Hepatic stellate cell (primary cell): ENCODE data around the gene SLC22A5.
A peak's percentile ranks its signal among the peaks of the same experiment; 100 is the strongest.
"Not testable (repeated sequence)": the region's sequence is repeated elsewhere in the genome, so short reads cannot be mapped to it uniquely, and the experiment has no call there.

Experiments used
- DNase-seq: peaks from one replicate; pipeline ENCODE4 v3.0.0; 2011; ENCODE audit warnings: low spot score

SLC22A5 gene

DNA sequence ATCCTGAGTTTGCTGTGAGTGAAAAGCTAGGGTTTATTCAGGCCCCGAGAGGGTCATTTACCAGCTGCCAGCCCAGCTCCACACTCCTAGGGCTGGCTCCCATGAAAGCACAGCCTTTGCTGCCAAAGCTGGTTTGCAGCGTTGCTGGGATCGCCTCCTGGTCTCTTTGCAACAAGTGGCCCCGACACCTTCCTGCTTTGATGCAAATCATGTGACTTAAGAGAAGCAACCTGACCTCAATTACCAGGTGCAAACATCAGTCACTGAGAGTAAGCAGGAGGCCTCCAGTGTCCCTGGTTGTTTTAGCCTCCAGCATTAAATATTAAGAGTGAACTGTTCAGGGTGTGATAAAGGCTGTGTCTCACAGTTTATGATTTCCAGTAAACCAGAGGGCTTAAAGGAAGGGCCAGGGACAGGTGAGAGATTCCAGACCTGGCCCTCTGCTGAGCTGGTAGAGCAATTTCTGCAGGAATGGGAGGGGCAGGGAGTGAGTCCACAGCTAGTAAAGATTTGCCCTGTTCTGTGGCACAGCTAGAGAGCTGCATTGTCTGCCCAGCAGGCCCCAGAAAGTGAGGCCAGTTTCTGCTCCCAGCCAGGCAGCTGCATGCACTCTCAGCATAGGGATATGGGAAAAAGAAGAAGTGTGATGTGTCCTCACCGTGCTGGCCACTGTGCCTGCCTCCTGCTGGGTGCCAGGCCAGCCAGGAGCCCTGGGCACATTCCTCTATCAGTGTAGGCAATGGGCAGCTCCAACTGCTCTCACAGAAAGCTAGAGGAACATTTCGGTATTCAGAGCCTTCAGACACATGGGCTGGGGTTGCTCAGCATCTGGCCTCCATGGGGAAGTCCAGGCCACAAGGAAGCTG lies 58.0 kb downstream of the SLC22A5 start:
- DNase-seq, result no peak

DNA sequence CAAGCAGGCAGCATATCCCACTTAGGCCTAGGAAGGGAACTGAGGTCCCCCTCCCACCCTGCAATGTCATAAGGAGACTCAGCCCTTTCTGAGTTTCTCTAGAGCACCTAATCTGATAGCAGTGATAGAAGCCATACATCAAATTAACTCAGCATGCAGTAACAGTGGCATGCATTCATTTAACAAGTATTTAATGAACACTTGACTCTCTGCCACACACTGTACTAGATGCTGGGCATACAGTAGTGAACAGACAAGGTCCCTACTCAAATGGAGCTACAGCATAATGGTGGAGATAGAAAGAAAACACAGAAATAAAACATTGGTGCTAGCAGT lies 58.6 kb downstream of the SLC22A5 start:
- DNase-seq, result no peak

DNA sequence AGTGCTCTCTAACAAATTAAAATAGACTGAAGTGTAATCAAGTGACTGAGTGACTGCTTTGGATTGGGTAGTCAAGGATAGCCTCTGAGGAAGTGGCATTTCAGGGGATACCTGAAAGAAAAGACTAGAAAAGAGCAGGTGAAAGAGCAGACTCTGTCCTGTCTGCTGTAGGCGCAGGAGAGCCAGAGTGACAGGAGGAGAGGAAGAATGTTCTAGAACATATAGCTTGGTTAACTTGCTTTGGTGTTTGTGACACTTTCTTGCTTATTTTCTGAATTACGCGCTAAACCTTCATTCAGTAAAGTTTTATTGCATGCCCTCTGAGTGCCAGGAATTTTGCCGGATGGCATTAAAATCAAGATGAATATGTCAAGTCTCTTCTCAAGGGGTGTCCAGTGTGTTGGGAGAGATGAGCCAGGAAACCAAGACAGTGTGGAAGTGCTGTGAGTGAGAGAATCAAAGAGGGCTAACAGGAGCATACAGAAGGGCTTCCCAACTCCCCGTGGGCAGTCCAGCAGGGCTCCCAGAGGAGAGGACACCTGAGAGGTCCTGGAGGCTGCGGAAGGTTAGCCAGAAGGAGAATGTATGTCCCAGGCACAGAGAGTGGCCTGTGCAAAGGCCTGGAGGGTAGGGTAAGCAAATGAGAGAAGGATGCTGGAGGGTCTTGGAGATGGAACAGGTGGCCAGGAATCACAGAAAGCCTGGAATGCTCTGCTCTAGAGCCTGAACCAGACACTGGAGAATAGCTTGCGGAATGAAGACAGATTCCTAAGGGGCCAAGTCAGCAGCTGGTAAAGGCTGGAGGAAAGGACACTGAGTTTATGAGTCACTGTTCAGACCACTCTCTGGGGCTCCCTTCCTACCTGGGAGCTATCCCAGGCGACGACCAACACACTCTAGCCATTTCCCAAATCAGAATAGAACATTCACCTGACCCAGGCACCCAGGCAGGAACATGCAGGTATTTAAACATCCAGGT lies 59.3 kb downstream of the SLC22A5 start:
- DNase-seq, result peak; percentile 80

DNA sequence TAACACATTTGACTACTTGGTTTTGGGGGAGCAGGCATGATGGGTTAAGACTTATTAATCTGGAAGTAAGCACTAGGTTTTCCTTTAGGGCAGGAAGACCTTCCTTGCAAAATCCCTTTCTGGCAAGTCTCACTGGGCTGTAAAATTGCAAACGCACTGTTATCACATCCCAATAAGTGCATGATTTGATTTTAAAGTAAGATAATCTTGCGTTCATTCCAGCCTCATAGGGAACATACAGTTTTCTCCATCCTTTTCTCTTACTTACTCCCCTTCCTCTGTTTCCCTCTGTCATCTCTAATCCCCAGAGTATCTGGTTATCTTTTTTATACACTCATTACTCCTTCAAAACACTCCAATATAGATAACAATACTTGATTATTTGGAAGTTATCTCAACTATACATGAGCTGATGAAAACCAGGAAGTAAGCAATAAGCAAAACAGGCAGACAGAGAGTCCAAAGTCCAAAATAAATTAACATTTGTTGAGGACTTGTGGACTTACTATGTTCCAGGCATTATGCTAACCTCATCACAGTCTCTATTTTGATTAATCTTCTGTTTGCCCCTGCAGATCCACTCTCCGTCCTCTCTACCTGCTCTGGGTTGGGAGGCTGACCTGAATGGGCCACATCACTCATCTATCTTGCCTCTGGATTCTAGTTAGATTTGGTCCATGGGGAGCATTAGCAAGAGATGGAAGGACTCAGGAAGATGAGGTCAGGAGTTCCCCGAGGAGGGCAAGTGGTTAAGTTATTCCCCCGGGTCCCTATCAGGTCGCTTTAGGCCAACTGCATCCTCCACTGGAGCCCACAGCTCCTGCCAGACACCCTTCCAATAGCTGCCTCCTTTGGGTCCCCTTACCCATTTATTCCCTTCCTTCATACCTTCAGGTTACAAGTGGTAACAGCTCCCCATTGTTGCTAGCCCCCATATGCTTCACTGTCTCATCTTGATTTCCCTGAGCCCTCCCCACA lies 60.2 kb downstream of the SLC22A5 start:
- DNase-seq, result no peak

DNA sequence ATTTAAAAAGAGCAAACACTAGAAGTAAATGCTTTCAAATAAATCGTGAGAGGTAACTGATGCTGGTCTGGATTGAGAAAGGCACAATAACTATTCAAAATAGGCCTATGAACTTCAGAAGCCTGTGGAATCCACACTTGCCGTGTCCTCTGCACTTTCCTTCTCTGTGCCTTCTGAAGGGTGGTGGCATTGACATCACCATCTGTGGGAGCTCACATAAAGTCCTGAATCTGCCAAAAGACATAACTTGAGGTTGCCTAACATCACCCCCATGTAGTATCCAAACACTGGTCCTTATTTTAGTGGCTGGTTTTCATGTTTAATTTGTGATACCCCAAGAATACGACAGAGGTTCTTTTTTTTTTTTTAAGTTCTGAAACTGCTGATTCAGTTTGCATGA lies 61.2 kb downstream of the SLC22A5 start:
- no peak for DNase-seq

DNA sequence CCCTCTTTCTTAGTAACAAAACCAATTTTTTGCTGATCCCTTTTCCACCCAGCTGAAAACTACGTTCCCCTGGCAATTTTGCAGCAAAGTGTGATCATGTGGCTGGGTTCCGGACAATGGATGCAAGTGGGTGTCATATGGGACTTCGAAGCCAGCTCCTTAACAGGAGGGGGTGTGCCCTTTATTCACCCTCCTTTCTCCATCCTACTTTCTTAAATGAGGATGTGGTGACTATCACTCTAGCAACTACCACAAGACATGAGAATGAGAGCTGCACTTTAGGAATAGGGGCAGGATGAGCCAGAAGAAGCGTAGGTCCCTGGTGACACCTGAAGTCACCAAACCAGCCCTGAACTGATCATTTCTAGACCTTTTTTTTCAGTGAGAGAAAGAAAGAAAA lies 62.1 kb downstream of the SLC22A5 start:
- DNase-seq, result no peak

DNA sequence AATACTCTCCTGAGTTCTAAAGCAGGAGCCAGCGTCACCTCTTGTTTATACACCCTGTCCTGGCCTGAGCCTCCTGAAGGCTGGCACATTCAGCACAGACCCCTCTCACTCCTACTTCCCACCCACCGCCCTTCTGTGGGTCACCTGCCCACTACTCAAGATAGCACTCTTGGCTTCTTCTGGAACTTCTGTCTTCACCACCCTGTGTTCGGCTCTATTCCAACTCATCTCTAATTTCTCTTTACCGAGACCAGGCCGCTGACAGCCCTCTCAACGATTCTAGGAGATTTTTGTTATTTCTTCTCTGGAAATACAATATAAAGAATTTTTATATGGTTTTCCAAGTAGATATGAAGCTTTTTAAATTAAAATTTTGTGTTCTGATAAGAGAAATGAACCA lies 63.6 kb downstream of the SLC22A5 start:
- DNase-seq, result no peak

DNA sequence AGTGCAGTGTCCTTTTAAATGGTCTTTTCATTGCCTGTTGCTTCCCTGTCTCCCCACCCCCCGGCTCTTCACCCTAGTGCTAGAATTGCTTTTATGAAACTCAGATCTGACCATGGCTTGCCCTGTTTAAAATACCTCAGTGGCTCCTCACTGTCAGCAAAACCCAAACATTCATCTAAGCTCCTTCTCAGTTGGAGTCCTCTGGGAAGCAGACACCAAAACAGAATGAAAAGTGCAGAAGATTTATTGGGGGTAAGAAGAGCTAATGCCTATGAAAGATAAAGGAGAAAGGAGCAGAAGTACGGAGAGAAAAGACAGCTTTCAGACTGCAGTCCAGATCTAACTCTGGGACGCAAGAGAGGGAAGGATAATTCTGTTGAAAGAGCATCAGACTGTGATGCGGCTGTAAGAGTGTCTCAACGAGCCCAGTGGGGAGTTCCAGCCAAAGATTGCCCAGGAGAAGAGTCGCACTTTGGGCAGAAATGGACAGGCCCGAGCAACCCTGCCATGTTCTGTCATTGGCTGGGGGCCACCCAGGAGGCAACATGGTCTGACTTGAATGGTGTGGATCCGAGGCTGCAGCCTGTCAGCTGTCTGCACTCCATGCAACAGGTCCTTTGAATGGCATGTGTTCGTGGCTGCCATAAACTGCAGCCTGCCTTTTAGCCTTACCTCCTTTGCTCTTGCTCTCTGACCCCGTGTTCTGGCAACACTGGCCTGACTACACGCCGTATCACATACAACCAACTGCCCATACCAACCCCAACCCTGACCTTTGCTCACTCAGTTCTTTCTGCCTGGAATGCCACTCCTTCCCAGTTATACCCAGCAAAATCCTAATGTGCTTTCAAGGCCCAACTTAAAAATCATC lies 65.1 kb downstream of the SLC22A5 start:
- DNase-seq, result no peak

DNA sequence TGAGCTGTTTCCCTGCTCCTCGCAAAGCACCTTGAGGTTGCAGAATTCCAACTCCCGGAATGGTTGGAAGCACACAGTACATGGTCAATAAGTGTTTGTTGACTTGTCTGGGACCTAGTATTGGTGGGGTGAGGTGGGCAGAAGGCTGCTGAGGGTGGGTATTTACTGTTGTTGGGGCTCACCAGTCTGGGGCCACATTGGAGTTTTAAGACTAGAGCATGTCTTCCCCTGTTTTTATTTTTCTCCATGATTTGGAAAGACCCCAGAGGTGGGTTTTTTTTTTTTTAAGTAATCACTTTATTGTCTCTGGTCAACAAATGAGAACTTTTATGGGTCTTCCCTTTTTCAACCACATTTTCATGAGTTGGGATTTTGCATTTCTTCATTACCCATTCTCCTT lies 65.9 kb downstream of the SLC22A5 start:
- DNase-seq, result no peak

DNA sequence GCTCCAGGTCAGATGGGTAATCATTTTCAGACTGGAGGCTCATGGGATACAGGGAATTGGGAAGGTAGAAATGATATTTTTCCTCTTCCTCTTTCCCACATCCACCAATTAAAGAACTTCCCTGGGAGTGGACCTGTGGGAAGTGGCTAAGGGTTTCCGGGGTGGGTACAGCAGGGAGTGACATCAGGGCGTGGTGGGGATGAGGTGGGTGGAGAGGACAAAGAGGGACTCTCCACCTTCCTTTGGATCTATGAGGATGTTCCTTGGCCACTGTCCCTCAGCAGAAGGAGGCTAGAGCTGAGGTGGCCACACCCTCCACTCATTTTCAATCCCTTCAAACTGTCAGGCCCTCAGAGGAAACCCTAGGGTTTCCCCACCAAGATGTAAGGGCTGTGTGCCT lies 66.4 kb downstream of the SLC22A5 start:
- DNase-seq, result no peak

DNA sequence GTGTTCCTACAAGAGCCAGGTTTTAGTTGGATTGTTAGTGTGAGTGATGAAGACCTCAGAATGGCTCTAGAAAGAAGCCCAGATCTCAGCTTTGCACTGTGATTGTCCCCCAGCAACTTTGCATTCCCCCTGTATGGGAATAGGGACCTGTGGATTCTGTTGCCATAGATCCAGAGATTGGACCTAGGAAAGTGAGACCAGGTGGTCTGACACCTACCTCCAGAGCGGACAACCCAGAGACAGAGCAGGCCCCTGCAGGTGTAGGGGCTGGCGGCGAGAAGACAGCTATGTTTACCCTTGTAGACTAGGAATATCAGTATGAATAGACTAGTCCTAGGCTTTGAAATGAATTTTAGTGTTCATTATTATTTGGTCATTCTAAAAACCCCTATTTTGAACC lies 67.4 kb downstream of the SLC22A5 start:
- DNase-seq, result no peak

DNA sequence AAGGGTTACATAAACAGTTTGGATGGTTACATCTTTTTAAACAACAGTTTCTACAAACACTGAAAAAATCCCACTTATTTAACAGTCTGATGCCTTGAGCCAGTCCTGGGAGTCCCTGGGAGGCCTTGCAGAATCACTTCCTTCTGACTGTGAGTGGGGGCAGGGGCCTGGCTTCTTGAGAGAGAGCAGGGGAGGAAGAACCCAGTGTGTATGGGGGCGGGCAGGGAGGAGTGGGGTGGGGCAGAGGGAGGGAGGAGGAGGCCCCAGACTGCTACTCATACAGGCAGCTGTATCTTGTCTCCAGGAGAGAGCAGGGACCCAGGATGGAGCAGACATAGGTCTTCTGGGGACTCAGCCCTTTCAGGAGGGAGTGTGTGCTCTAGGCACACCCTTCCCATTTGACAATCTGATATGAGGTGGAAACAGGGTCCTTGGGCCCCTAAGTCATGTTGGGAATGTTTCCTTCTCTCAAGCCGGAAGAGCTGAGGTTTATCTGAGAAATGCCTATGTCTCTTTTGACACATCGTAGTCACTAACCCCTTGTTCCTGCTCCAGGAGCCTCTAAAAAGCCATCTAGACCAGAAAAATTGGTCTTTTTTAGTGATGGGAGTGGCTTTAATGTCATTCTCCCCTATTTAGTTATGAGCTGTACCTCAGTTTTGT lies 68.2 kb downstream of the SLC22A5 start:
- DNase-seq, result peak; percentile 80

DNA sequence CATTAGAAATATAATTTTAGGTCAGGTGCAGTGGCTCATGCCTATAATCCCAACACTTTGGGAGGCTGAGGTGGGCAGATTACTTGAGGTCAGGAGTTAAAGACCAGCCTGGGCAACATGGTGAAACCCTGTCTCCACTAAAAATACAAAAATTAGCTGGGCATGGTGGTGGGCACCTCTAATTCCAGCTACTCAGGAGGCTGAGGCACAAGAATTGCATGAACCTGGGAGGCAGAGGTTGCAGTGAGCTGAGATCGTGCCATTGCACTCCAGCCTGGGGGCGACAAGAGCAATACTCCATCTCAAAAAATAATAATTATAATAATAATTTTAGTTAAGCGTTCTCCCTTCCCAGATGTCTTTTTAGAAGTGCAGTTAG lies 68.7 kb downstream of the SLC22A5 start:
- not testable (repeated sequence) for DNase-seq

DNA sequence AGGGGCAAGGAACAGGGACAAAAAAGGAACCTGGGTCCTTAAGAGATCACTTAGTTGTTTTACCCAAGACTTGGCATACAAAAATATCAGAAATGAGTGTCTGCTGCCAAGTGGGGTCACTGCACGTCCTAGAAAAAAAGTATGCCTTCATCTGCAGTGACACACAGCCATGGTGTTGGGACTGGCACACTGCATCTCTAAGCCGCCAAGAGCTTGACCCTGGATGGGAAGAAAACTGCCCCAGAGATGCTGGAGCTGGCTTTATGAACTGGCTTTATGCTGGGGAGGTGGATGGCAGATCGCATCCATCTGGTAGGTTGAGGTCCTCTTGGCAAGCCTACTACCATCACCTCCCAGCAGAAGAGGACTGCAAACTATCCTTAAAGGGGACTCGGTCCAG lies 69.4 kb downstream of the SLC22A5 start:
- DNase-seq, result no peak

DNA sequence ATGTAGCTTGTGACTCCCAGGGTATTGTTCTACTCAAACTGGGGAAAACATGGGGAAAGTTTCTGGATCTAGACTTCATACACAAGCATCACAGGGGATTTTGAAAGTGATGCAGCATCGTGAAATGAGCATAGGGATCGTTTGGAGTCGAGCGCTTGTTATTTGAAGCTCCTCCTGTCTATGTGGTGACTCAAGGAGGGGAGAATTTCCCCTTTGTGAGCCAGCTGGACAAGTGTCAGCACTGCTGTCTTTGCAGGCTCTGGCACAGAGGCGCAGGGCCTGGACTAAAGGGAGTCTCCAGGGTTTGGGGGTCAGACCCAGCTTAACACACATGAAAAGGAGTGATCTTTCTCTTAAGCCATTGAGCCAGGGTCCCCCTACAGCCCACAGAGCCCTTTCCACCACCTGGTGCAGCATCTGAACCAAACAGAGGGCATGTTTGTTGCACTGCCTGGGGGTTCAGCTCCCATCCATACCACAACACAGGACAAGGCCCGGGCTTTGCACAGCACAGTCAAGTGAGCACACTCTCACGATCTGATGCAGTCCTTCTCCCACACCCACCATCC lies 70.1 kb downstream of the SLC22A5 start:
- peak; percentile 85 for DNase-seq

DNA sequence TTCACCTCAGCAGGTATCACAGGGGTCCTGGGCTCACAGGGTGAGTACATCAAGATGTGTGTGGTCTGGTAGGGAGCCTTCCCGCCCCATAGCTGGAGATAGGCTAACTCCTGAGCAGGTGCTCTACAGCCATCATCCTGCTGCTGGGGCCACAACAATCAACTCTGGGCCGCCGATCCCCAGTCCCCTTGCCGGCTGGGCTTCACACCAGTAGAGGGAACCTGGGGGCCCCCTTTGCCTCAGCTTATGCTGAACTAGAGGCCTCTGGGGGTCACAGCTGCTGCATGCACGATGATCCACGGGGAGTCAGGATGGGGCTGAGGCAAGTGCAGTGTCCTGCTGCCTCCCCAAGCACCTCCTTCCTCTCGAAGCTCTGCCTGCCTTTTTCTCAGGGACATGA lies 74.6 kb downstream of the SLC22A5 start:
- DNase-seq, result no peak
